SU-DHL-6 (cell line): ENCODE measurements around the gene PLOD2.

Source experiments
- H2AFZ ChIP-seq: fragments of 200-600 bp; sonication (generic); 2 replicates; pipeline ENCODE4 v1.6.1; 2014; ENCODE audit warnings: low read depth, mild to moderate bottlenecking, moderate library complexity, mixed read lengths, antibody characterized with exemption, low read length; ENCODE audit not compliant: severe bottlenecking
- H3F3A ChIP-seq: fragments of 200-600 bp; shearing (Covaris generic); 2 replicates; pipeline ENCODE4 v1.6.0; 2016; ENCODE audit warnings: antibody characterized with exemption, mild to moderate bottlenecking; ENCODE audit not compliant: insufficient read depth
- H3K27ac ChIP-seq: fragments of 200-600 bp; sonication (generic); 2 replicates; pipeline ENCODE4 v1.5.1; 2016; ENCODE audit warnings: low read depth, mild to moderate bottlenecking, low read length, moderate library complexity, mixed read lengths
- H3K27me3 ChIP-seq: fragments of 200-600 bp; sonication (generic), shearing (Covaris generic); 2 replicates; pipeline ENCODE4 v1.6.0; 2014; ENCODE audit warnings: mild to moderate bottlenecking, low read length
- H3K36me3 ChIP-seq: fragments of 200-600 bp; sonication (generic); 2 replicates; pipeline ENCODE4 v1.6.1; 2014; ENCODE audit warnings: mild to moderate bottlenecking, low read length, mixed read lengths
- H3K4me2 ChIP-seq: fragments of 300-600, 200-600 bp; shearing (Covaris generic), sonication (generic); 2 replicates; pipeline ENCODE4 v1.6.0; 2014; ENCODE audit warnings: low read length, low read depth, mild to moderate bottlenecking; ENCODE audit not compliant: poor library complexity, severe bottlenecking
- H3K4me3 ChIP-seq: fragments of 200-600 bp; sonication (generic); 2 replicates; pipeline ENCODE4 v1.5.1; 2014; ENCODE audit warnings: antibody characterized with exemption, low read length, mild to moderate bottlenecking, mixed read lengths; ENCODE audit not compliant: insufficient read depth, poor library complexity, severe bottlenecking
- H3K79me2 ChIP-seq: fragments of 200-600 bp; sonication (generic); 2 replicates; pipeline ENCODE4 v1.6.1; 2014; ENCODE audit warnings: mild to moderate bottlenecking, low read length, moderate library complexity; ENCODE audit not compliant: insufficient read depth
- H3K9ac ChIP-seq: fragments of 200-600 bp; sonication (generic); 2 replicates; pipeline ENCODE4 v1.7.0; 2014; ENCODE audit warnings: mild to moderate bottlenecking, low read length
- H3K9me2 ChIP-seq: fragments of 200-600 bp; sonication (generic); replicated peaks from 2 replicates; pipeline ENCODE4 v1.6.1; 2014; ENCODE audit warnings: low read length; ENCODE audit not compliant: insufficient read depth
- H3K9me3 ChIP-seq: fragments of 200-600 bp; sonication (generic); 2 replicates; pipeline ENCODE4 v1.6.1; 2014; ENCODE audit warnings: low read length, mixed read lengths; ENCODE audit not compliant: insufficient read depth
- H4K20me1 ChIP-seq: fragments of 200-600 bp; sonication (generic); 2 replicates; pipeline ENCODE4 v1.6.1; 2014; ENCODE audit warnings: low read depth, mild to moderate bottlenecking, antibody characterized with exemption, low read length, moderate library complexity, mixed read lengths
- CTCF ChIP-seq: fragments of 200-600 bp; sonication (generic); IDR thresholded peaks from one replicate; pipeline ENCODE4 v1.5.1; 2017; ENCODE audit warnings: antibody characterized with exemption, mild to moderate bottlenecking, low read length, moderate library complexity; ENCODE audit not compliant: insufficient read depth, poor library complexity, severe bottlenecking
- EZH2phosphoT487 ChIP-seq: fragments of 200-600 bp; sonication (generic), shearing (Covaris generic); conservative IDR thresholded peaks from 2 replicates; pipeline ENCODE4 v1.6.1; 2018; ENCODE audit warnings: mild to moderate bottlenecking, antibody characterized with exemption, low read length, moderate library complexity, mixed read lengths

Gene PLOD2

DNA sequence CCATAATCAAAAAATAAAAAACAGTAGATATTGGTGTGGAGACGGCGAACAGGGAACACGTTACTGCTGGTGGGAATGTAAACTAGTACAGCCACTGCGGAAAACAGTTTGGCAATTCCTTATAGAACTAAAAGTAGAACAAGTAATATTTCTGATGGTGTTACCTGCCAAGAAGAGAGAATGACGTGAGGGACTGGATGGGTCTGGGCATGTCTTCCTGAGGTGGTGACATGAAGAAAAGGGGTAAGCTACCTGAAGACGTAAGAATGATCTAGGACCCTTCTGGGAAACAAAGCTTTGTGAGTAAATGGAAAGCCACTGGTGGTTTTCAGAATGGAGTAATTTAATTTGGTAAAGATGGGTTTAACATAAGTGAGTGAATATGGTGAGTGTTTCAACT is 19.4 kb upstream of the PLOD2 start:
- TF ChIP-seq EZH2phosphoT487 (no peak), CTCF (no peak)
- no peak overlapping the region for H2AFZ ChIP-seq
- no peak overlapping the region for H3K4me2 ChIP-seq
- H3K79me2 ChIP-seq: no peaks in the 10 kb centered on the region
- H3K9me3 ChIP-seq: no peaks in the 10 kb centered on the region
- H3K27me3 ChIP-seq: no peaks in the 10 kb centered on the region
- H4K20me1 ChIP-seq: no peaks in the 10 kb centered on the region
- no peaks in the 10 kb centered on the region for H3K9me2 ChIP-seq
- no peak overlapping the region for H3K9ac ChIP-seq
- no peak overlapping the region for H3K4me3 ChIP-seq
- no peaks in the 10 kb centered on the region for H3K36me3 ChIP-seq
- H3F3A ChIP-seq: no peaks in the 10 kb centered on the region
- H3K27ac ChIP-seq: no peak overlapping the region

GRCh38 chr3:146178006-146178689 is 17.2 kb upstream of the PLOD2 start:
- no peaks in the 10 kb centered on the region for H4K20me1 ChIP-seq
- H3K4me2 ChIP-seq: no peak overlapping the region

GRCh38 chr3:146177519-146177918 is 16.5 kb upstream of the PLOD2 start:
- TF ChIP-seq EZH2phosphoT487 (no peak), CTCF (no peak)
- Histone ChIP-seq H3K27me3 (no peaks in the 10 kb centered on the region), H3K9me2 (no peaks in the 10 kb centered on the region), H3K4me3 (no peak overlapping the region), H3K27ac (no peak overlapping the region), H2AFZ (no peak overlapping the region), H3K79me2 (no peaks in the 10 kb centered on the region), H3K36me3 (no peaks in the 10 kb centered on the region), H4K20me1 (no peaks in the 10 kb centered on the region), H3K9me3 (no peaks in the 10 kb centered on the region), H3K9ac (no peak overlapping the region), H3F3A (no peaks in the 10 kb centered on the region), H3K4me2 (no peak overlapping the region)

More at GRCh38 chr3:146178006-146178689, 17.2 kb upstream of the PLOD2 start:
- Histone ChIP-seq H3K79me2 (no peaks in the 10 kb centered on the region), H3K9me3 (no peaks in the 10 kb centered on the region), H3K9me2 (no peaks in the 10 kb centered on the region), H3F3A (no peaks in the 10 kb centered on the region), H3K36me3 (no peaks in the 10 kb centered on the region), H3K4me3 (no peak overlapping the region), H3K27ac (no peak overlapping the region), H3K27me3 (no peaks in the 10 kb centered on the region), H3K9ac (no peak overlapping the region), H2AFZ (no peak overlapping the region)
- no peak for TF ChIP-seq CTCF
- no peak for TF ChIP-seq EZH2phosphoT487
